Measurements from ENCODE around the gene SCN10A.

Gene SCN10A

GRCh38 chr3:38738630-38739395, 77.2 kb downstream of the SCN10A start:
- H3K27me3 ChIP-seq (ENCODE audit: control insufficient read depth, insufficient read depth, low read length): peaks cover 10% of the 10 kb centered on the region
- no peaks in the 10 kb centered on the region for H3K4me1 ChIP-seq (ENCODE audit: control insufficient read depth, insufficient read depth, low read length)
- H3K36me3 ChIP-seq (ENCODE audit: insufficient read depth, low read length): no peaks in the 10 kb centered on the region
- no peak overlapping the region for H3K4me2 ChIP-seq (ENCODE audit: low read length)
- H3K9me3 ChIP-seq (replicated peaks; ENCODE audit: low read length): no peaks in the 10 kb centered on the region
- H3K9ac ChIP-seq (ENCODE audit: low read depth, low read length): no peak overlapping the region
- no peak overlapping the region for H3K4me3 ChIP-seq (ENCODE audit: low read length)

GRCh38 chr3:38731522-38731921, 84.5 kb downstream of the SCN10A start:
- Histone ChIP-seq H3K4me1 (ENCODE audit: control insufficient read depth, insufficient read depth, low read length) (no peaks in the 10 kb centered on the region), H3K36me3 (ENCODE audit: insufficient read depth, low read length) (no peaks in the 10 kb centered on the region), H3K4me2 (ENCODE audit: low read length) (no peak overlapping the region), H3K9ac (ENCODE audit: low read depth, low read length) (no peak overlapping the region), H3K27me3 (ENCODE audit: control insufficient read depth, insufficient read depth, low read length) (peaks cover 11% of the 10 kb centered on the region), H3K4me3 (ENCODE audit: low read length) (no peak overlapping the region), H3K9me3 (replicated peaks; ENCODE audit: low read length) (no peaks in the 10 kb centered on the region)

GRCh38 chr3:38730281-38730680, 85.7 kb downstream of the SCN10A start:
- H3K4me2 ChIP-seq (ENCODE audit: low read length): no peak overlapping the region
- no peak overlapping the region for H3K4me3 ChIP-seq (ENCODE audit: low read length)
- no peak overlapping the region for H3K9ac ChIP-seq (ENCODE audit: low read depth, low read length)
- H3K4me1 ChIP-seq (ENCODE audit: control insufficient read depth, insufficient read depth, low read length): no peaks in the 10 kb centered on the region
- H3K9me3 ChIP-seq (replicated peaks; ENCODE audit: low read length): no peaks in the 10 kb centered on the region
- H3K36me3 ChIP-seq (ENCODE audit: insufficient read depth, low read length): no peaks in the 10 kb centered on the region
- peaks cover 11% of the 10 kb centered on the region for H3K27me3 ChIP-seq (ENCODE audit: control insufficient read depth, insufficient read depth, low read length)

DNA sequence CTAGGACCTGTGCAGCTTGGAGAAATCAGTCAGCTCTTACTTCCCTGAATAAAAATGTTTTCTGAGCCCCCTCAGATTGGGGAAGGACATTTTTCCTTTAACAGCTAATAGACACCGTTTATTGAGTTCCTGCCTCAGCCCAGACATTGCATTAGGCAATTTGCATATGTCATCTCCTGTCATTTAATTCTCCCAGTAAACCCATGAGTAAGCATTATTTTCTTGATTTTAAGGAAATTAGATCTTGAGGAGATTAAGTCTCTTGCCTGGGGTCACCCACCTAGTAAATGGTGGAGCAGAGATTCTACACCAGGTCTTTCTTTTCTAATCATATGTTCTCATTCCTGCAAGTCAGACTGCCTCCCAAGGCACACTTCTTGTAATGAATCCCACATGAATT, 88.0 kb downstream of the SCN10A start:
- no peaks in the 10 kb centered on the region for H3K36me3 ChIP-seq (ENCODE audit: insufficient read depth, low read length)
- no peak overlapping the region for H3K4me2 ChIP-seq (ENCODE audit: low read length)
- H3K9me3 ChIP-seq (replicated peaks; ENCODE audit: low read length): no peaks in the 10 kb centered on the region
- peaks cover 11% of the 10 kb centered on the region for H3K27me3 ChIP-seq (ENCODE audit: control insufficient read depth, insufficient read depth, low read length)
- peaks cover 4% of the 10 kb centered on the region for H3K4me1 ChIP-seq (ENCODE audit: control insufficient read depth, insufficient read depth, low read length)
- no peak overlapping the region for H3K4me3 ChIP-seq (ENCODE audit: low read length)
- no peak overlapping the region for H3K9ac ChIP-seq (ENCODE audit: low read depth, low read length)

DNA sequence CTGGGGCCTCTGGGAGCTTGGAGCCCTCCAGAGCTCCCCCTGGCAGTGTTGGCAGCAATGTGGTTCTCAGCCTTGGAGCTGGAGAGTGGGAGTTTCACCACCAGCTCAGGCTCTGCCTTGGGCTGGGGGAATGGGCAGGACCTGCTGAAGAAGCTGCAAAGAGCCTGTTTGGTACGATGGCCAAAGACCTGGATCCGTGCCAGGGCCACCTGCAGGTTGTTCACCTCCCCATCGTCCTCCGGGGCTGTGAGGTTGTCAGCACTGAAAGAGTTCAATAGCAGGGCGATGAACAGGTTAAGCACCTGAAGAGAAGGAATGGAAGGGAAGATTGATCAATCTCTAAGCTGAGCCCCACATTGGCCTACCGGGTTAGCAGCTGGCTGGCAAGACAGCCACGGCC, 89.3 kb downstream of the SCN10A start:
- no peak overlapping the region for H3K9ac ChIP-seq (ENCODE audit: low read depth, low read length)
- no peaks in the 10 kb centered on the region for H3K36me3 ChIP-seq (ENCODE audit: insufficient read depth, low read length)
- H3K4me2 ChIP-seq (ENCODE audit: low read length): no peak overlapping the region
- H3K27me3 ChIP-seq (ENCODE audit: control insufficient read depth, insufficient read depth, low read length): peaks cover 2% of the 10 kb centered on the region
- H3K4me1 ChIP-seq (ENCODE audit: control insufficient read depth, insufficient read depth, low read length): peaks cover 11% of the 10 kb centered on the region
- H3K4me3 ChIP-seq (ENCODE audit: low read length): no peak overlapping the region
- H3K9me3 ChIP-seq (replicated peaks; ENCODE audit: low read length): no peaks in the 10 kb centered on the region

DNA sequence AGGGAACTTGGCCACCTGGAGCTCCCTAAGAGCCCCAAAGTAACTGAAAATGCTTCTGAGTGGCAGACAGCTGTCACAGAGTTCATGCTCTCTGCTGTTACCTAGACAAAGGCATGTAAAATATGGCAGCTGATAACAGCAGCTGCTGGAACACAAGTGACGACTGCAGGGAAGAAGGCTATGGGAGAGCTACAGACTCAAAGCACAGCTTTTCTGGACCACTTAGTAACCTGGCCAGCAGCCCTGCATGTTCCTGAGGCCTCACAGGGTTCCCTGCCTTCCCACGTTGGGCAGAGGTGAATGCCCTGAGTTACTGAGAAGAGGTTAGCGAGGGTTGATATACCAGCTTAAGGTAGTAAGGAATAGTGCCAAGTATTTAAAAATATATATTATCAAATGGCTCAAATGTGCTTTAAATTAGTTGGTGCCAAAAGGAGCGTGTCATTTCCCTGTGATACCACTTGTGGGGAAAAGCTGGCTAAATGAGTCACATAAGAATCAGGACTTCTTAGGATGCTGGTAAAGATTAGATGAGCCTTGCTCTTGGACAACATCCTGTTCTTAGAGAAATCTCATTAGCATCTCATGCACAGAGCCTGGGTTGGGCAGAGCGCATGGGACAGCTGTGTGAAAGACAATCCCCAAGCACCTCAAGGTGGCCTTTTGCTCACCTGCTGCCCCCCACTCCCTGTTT, 90.1 kb downstream of the SCN10A start:
- Histone ChIP-seq H3K4me2 (ENCODE audit: low read length) (no peak overlapping the region), H3K9ac (ENCODE audit: low read depth, low read length) (no peak overlapping the region), H3K4me1 (ENCODE audit: control insufficient read depth, insufficient read depth, low read length) (peaks cover 11% of the 10 kb centered on the region), H3K4me3 (ENCODE audit: low read length) (no peak overlapping the region), H3K36me3 (ENCODE audit: insufficient read depth, low read length) (no peaks in the 10 kb centered on the region), H3K9me3 (replicated peaks; ENCODE audit: low read length) (no peaks in the 10 kb centered on the region), H3K27me3 (ENCODE audit: control insufficient read depth, insufficient read depth, low read length) (no peaks in the 10 kb centered on the region)

GRCh38 chr3:38724392-38724736, 91.7 kb downstream of the SCN10A start:
- Histone ChIP-seq H3K9me3 (replicated peaks; ENCODE audit: low read length) (no peaks in the 10 kb centered on the region), H3K4me1 (ENCODE audit: control insufficient read depth, insufficient read depth, low read length) (peaks cover 11% of the 10 kb centered on the region), H3K4me2 (ENCODE audit: low read length) (no peak overlapping the region), H3K4me3 (ENCODE audit: low read length) (no peak overlapping the region), H3K9ac (ENCODE audit: low read depth, low read length) (no peak overlapping the region), H3K36me3 (ENCODE audit: insufficient read depth, low read length) (no peaks in the 10 kb centered on the region), H3K27me3 (ENCODE audit: control insufficient read depth, insufficient read depth, low read length) (no peaks in the 10 kb centered on the region)

DNA sequence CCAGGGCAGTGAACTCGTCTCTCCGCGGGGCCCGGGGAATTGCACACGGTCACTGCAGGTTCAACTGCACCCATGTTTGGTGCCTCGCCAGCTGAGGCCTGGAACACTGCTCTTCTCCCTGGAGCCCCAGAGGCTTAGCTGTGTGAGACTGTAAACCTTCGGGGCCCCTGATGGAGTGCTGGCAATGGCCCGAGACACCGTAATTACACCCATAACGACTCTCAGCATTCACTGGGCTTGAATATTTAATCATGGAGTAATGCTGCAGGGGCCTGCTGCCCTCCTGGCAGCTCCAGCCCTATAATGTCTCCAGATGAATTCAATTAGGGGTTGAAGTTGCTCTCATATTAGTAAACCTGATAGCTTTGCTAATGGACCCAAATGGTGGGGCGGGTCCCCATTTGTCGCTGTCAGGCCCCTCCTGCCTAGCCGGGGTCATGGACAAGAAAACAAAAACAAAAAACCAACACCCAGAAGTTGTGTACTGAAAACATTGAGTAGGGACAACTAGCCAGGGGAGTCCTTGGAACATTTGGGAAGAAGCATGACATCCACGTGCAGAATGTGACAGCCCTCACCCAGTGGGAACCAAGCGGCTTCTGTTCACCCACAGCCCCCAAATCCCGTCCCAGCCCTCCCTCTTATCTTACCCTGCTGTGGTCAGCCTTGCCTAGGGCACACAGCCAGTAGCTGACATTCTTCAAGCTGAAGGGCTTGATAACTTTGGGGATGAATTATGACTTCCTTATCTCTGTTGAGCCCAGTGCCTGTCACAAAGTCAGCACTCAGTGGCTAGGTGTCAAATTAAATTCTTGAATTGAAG, 92.2 kb downstream of the SCN10A start:
- Histone ChIP-seq H3K36me3 (ENCODE audit: insufficient read depth, low read length) (no peaks in the 10 kb centered on the region), H3K9me3 (replicated peaks; ENCODE audit: low read length) (no peaks in the 10 kb centered on the region), H3K4me2 (ENCODE audit: low read length) (no peak overlapping the region), H3K9ac (ENCODE audit: low read depth, low read length) (no peak overlapping the region), H3K4me1 (ENCODE audit: control insufficient read depth, insufficient read depth, low read length) (peaks cover 11% of the 10 kb centered on the region), H3K4me3 (ENCODE audit: low read length) (no peak overlapping the region), H3K27me3 (ENCODE audit: control insufficient read depth, insufficient read depth, low read length) (no peaks in the 10 kb centered on the region)

DNA sequence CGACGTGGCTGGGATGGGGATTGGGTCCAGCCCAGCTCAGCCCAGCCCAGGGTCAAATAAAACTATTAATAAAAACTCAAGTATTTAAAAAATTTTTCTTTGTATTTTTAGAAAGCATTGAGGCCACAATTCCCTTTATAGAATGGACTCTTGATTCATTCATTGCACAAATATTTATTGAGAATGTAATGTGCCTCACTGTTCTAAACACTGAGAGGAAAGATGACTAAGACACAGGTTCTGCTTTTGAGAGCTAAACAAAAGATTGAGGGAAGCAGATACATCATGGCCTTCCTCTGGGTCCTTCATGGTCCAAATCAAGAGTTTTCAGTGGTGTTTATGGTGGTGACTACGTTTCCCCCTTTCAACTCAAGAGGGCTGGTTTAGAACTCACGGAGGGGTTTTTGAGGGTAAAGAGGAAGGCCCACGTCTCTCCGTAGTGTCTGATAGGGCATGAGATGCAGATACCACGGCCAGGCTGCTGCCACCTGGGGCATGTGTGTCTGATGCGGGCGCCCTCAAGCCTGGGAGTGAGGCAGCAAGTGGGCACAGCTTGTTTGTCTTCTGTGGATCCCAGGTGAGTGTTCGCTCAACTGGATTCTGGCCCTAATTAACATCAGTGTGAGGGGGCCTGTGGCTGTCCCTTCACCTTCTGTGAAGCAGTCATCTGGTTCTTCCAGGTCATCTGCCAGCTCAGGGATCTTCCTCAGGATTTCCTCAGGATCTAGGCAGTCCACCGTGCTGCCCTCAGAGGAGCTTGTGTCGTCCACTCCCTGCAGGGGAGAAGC, 93.0 kb downstream of the SCN10A start:
- Histone ChIP-seq H3K27me3 (ENCODE audit: control insufficient read depth, insufficient read depth, low read length) (no peaks in the 10 kb centered on the region), H3K36me3 (ENCODE audit: insufficient read depth, low read length) (no peaks in the 10 kb centered on the region), H3K4me1 (ENCODE audit: control insufficient read depth, insufficient read depth, low read length) (peaks cover 11% of the 10 kb centered on the region), H3K4me2 (ENCODE audit: low read length) (no peak overlapping the region), H3K9ac (ENCODE audit: low read depth, low read length) (no peak overlapping the region), H3K9me3 (replicated peaks; ENCODE audit: low read length) (no peaks in the 10 kb centered on the region), H3K4me3 (ENCODE audit: low read length) (no peak overlapping the region)

DNA sequence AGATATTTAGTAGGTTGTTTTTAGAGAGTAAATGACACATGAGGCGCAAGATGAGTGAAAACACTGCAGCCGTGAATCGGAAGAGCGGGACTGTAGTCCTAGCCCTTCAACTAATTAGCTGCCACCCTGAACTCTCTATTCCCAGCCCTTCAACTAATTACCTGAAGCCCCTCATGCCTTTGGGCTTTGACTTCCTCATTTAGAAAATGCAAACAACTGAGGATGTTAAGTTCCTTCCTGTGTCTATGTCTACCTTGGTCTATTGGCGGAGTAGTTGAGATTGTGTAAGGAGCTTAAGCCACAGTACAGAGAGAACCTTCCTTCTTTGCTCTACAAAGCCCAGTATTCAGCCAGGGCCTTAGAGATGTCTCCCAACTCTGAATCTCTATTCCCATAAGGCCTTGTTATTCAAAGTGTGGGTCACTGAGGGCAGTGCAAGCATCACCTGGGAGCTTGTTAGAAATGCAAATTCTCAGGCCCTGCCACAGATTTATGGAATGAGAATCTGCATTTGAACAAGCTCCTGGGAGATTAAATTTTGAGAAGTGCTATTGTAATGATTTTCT, 94.7 kb downstream of the SCN10A start:
- no peaks in the 10 kb centered on the region for H3K36me3 ChIP-seq (ENCODE audit: insufficient read depth, low read length)
- H3K27me3 ChIP-seq (ENCODE audit: control insufficient read depth, insufficient read depth, low read length): peaks cover 4% of the 10 kb centered on the region
- no peak overlapping the region for H3K4me2 ChIP-seq (ENCODE audit: low read length)
- peaks cover 11% of the 10 kb centered on the region for H3K4me1 ChIP-seq (ENCODE audit: control insufficient read depth, insufficient read depth, low read length)
- no peak overlapping the region for H3K9ac ChIP-seq (ENCODE audit: low read depth, low read length)
- no peak overlapping the region for H3K4me3 ChIP-seq (ENCODE audit: low read length)
- H3K9me3 ChIP-seq (replicated peaks; ENCODE audit: low read length): no peaks in the 10 kb centered on the region

- H3K9me3 ChIP-seq (replicated peaks; ENCODE audit: low read length): no peaks in the 10 kb centered on the region
- H3K36me3 ChIP-seq (ENCODE audit: insufficient read depth, low read length): no peaks in the 10 kb centered on the region
- H3K9ac ChIP-seq (ENCODE audit: low read depth, low read length): no peak overlapping the region
- H3K4me2 ChIP-seq (ENCODE audit: low read length): no peak overlapping the region
- peaks cover 11% of the 10 kb centered on the region for H3K4me1 ChIP-seq (ENCODE audit: control insufficient read depth, insufficient read depth, low read length)
- no peak overlapping the region for H3K4me3 ChIP-seq (ENCODE audit: low read length)
- H3K27me3 ChIP-seq (ENCODE audit: control insufficient read depth, insufficient read depth, low read length): peaks cover 4% of the 10 kb centered on the region
These were observed 95.6 kb downstream of the SCN10A start for GRCh38 chr3:38720465-38720864.
